A549 (cell line): ENCODE data around the gene PCGF2. TPM values are rescaled to one million over a fixed set of nuclear protein-coding genes. Genes with fewer than 3 reads are reported as not detected.

Experiments used
- ATAC-seq, 2 experiments: fragments of 200-7000 bp in 1 of 2; fragments of >200 bp in 1 of 2; cut with Nextera tagmentation in 1 of 2; cut with Tn5 transposase in 1 of 2; 3 replicates each; pipeline versions ENCODE4 v1.8.0 to v1.9.1; 2018 to 2020; ENCODE audit warnings: mild to moderate bottlenecking in 1 of 2, moderate library complexity in 1 of 2
- CTCF ChIA-PET: fragments of 300-600 bp; sonication (Branson Sonifier 250); formaldehyde crosslinking; extraction: SDS; loops from one replicate; lab custom pipeline; 2021; ENCODE audit warnings: antibody characterized with exemption, inconsistent platforms; lab: Yijun Ruan, JAX
- POLR2A ChIA-PET: fragments of 350-600 bp; formaldehyde crosslinking; extraction: SDS; loops from one replicate; lab custom pipeline; 2021; ENCODE audit warnings: antibody characterized with exemption, inconsistent platforms; lab: Yijun Ruan, JAX
- DNase-seq, 2 experiments: peaks; one replicate each; pipeline versions ENCODE4 v3.0.0 to v3.0.0-alpha.2; 2011 to 2016; ENCODE audit warnings: low read depth in 1 of 2, low spot score in 1 of 2
- FAIRE-seq: peaks from 2 replicates; lab custom pipeline; 2011; peaks lifted over from hg19 to GRCh38; lab: Jason Lieb, UNC
- H3K27ac ChIP-seq, 2 experiments: fragments of >200 bp; sonication (Bioruptor Twin); formaldehyde crosslinking; 3 replicates each; pipeline ENCODE4 v1.5.1; 2016 to 2017
- H3K4me1 ChIP-seq: fragments of >200 bp; sonication (Bioruptor Twin); formaldehyde crosslinking; 3 replicates; pipeline ENCODE4 v1.6.1; 2016
- H3K4me2 ChIP-seq: fragments of >200 bp; sonication (Bioruptor Twin); formaldehyde crosslinking; 3 replicates; pipeline ENCODE4 v1.6.1; 2016
- H3K4me3 ChIP-seq: fragments of >200 bp; sonication (Bioruptor Twin); formaldehyde crosslinking; 3 replicates; pipeline ENCODE4 v1.5.1; 2016
- H3K9me3 ChIP-seq: fragments of >200 bp; sonication (Bioruptor Twin); formaldehyde crosslinking; 3 replicates; pipeline ENCODE4 v1.6.1; 2016
- CBX2 ChIP-seq: fragments of 200-600 bp; sonication (generic); IDR thresholded peaks from 2 replicates; pipeline ENCODE4 v1.6.1; 2016; ENCODE audit warnings: low read depth, mild to moderate bottlenecking, borderline replicate concordance
- CEBPB ChIP-seq, 2 experiments: fragments of >200 bp in 1 of 2; sonication (Bioruptor Twin) in 1 of 2; formaldehyde crosslinking in 1 of 2; IDR thresholded peaks; 2 replicates each; pipeline ENCODE4 v1.6.1; 2012 to 2016
- CHD2 ChIP-seq: fragments of 150-350 bp; IDR thresholded peaks from 2 replicates; pipeline ENCODE4 v1.6.1; 2014; ENCODE audit warnings: low read length; ENCODE audit not compliant: partially characterized antibody
- CHD4 ChIP-seq: fragments of 200-600 bp; sonication (generic); IDR thresholded peaks from 2 replicates; pipeline ENCODE4 v1.6.1; 2016; ENCODE audit warnings: antibody characterized with exemption, mild to moderate bottlenecking, borderline replicate concordance
- EHF ChIP-seq: fragments of 250-450 bp; sonication (Bioruptor Pico); IDR thresholded peaks from 2 replicates; pipeline ENCODE4 v1.5.0; 2020; ENCODE audit warnings: mild to moderate bottlenecking
- FOSB ChIP-seq: fragments of 250-450 bp; sonication (Bioruptor Pico); IDR thresholded peaks from 2 replicates; pipeline ENCODE4 v1.5.0; 2020; ENCODE audit warnings: mild to moderate bottlenecking, moderate library complexity
- FOSL2 ChIP-seq, 2 experiments: fragments of 450-650 bp in 1 of 2; fragments of >200 bp in 1 of 2; sonication (Bioruptor Twin) in 1 of 2; formaldehyde crosslinking; IDR thresholded peaks; 2 replicates each; pipeline versions ENCODE4 v1.5.0 to v1.6.1; 2016 to 2020; ENCODE audit warnings: mild to moderate bottlenecking in 1 of 2, moderate library complexity in 1 of 2
- HDAC2 ChIP-seq: fragments of 200-600 bp; sonication (generic); IDR thresholded peaks from 2 replicates; pipeline ENCODE4 v1.6.1; 2016
- JUNB ChIP-seq: fragments of >200 bp; sonication (Bioruptor Twin); formaldehyde crosslinking; IDR thresholded peaks from 2 replicates; pipeline ENCODE4 v1.6.1; 2016
- KDM5A ChIP-seq: fragments of 200-600 bp; sonication (generic); IDR thresholded peaks from 2 replicates; pipeline ENCODE4 v1.6.1; 2016; ENCODE audit warnings: antibody characterized with exemption, mild to moderate bottlenecking
- NFE2L2 ChIP-seq: fragments of 150-350 bp; conservative IDR thresholded peaks from 2 replicates; pipeline ENCODE4 v1.6.1; 2014; ENCODE audit warnings: low read length
- PHF8 ChIP-seq: fragments of 200-600 bp; sonication (generic); IDR thresholded peaks from 2 replicates; pipeline ENCODE4 v1.6.1; 2016; ENCODE audit warnings: low read depth, mild to moderate bottlenecking, antibody characterized with exemption, moderate library complexity, borderline replicate concordance
- POLR2A ChIP-seq: IDR thresholded peaks from 2 replicates; pipeline ENCODE4 v1.6.1; 2012; ENCODE audit warnings: mild to moderate bottlenecking, low read length
- TP53 ChIP-seq: fragments of 250-450 bp; sonication (Bioruptor Pico); IDR thresholded peaks from 2 replicates; pipeline ENCODE4 v1.5.0; 2021; ENCODE audit warnings: mild to moderate bottlenecking, moderate library complexity
- ZC3H11A ChIP-seq: fragments of 450-650 bp; IDR thresholded peaks from 2 replicates; pipeline ENCODE4 v1.6.1; 2014; ENCODE audit warnings: antibody characterized with exemption, mild to moderate bottlenecking
- ZFP36 ChIP-seq: fragments of 450-650 bp; IDR thresholded peaks from 2 replicates; pipeline ENCODE4 v1.6.1; 2014; ENCODE audit warnings: borderline replicate concordance; ENCODE audit not compliant: partially characterized antibody
- ZNF302 ChIP-seq: fragments of 250-450 bp; sonication (Bioruptor Pico); IDR thresholded peaks from 2 replicates; pipeline ENCODE4 v1.9.0; 2021; ENCODE audit warnings: inconsistent platforms, mild to moderate bottlenecking, moderate library complexity
- ZSCAN20 ChIP-seq: fragments of 250-450 bp; sonication (Bioruptor Pico); IDR thresholded peaks from 2 replicates; pipeline ENCODE4 v1.8.0; 2022; ENCODE audit warnings: mild to moderate bottlenecking, moderate library complexity
- whole genome bisulfite sequencing: methylation state at CpG from one replicate; pipeline ENCODE4 v1.1.6; 2017; ENCODE audit errors: missing lambda C conversion rate; 5-methylcytosine and 5-hydroxymethylcytosine counted together
- polyA plus RNA-seq, 4 experiments: library from polyadenylated mRNA; depleted of rRNA in 3 of 4; stranded (reverse); fragments of >200 nt; fragmentation: RNase III in 1 of 4; extraction: RNeasy Plus Mini Kit Qiagen cat#74134 plus additional on column Dnase treatment in 1 of 4; gene quantifications; 2 replicates in 3 of 4; 3 replicates in 1 of 4; pipeline ENCODE4 v1.2.3, GENCODE V29; 2011 to 2017
- TF ChIP-seq, protein P1 (sequence below): IDR thresholded peaks from 2 replicates; pipeline ENCODE4 v1.6.1; 2012; ENCODE audit warnings: low read depth, borderline replicate concordance
- TF ChIP-seq, protein P2 (sequence below): IDR thresholded peaks from 2 replicates; pipeline ENCODE4 v1.6.1; 2012
- TF ChIP-seq, protein P3 (sequence below): fragments of >200 bp; sonication (Bioruptor Twin); formaldehyde crosslinking; IDR thresholded peaks from 3 replicates; pipeline ENCODE4 v1.5.1; 2016

PCGF2 gene
- polyA plus RNA-seq, 2 of the 4 experiments (the other 2 are of a cell fraction) = 19.9 to 43.6 TPM

DNA sequence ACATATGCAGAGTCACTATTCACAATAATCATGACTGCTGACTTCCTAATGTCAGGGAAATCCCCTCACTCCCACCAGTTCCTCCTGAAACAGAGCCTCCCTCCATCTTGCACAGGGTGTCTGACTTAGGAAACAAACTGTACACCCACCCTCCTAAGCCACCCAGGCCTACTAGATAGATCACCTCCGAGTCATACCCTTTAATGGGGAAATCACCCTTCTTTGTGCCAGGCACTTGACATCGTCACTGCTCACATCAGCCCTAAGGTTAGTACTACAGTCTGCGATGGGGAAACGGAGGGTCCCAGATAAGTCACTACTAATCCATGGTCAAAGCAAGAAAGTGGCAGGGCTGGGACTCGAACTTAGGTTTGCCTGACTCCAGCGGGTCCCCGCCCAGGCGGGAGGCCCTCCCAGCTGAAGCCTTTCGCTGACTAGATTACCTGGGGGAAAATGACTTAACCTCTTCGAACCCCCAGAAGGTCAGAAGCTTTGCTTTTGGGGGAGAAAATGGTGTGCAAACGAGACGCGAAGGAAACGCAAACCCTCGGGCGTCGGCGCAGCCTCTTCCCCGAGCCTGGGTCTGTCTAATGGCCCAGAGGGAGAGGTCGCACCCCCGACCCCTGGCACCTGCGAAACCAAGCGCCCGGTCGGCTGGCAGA lies 46.5 kb downstream of the PCGF2 start:
- CTCF ChIA-PET = interaction anchor here (0.6 to 6.8 kb wide), 7 partner anchors 9 to 466 kb away, joined by 3 to 41 read pairs (median 7); partner anchors contain the start of gene CISD3
- Histone ChIP-seq H3K4me1 (peaks cover 44% of the 10 kb centered on the region), H3K27ac (peak overlapping the region; percentile 84 to 96), H3K4me3 (peak overlapping the region; percentile 56), H3K9me3 (no peaks in the 10 kb centered on the region)
- DNase-seq (peak; percentile 55 to 63), FAIRE-seq (no peak)
- POLR2A ChIA-PET = interaction anchor here (0.6 to 1.5 kb wide), 2 partner anchors 51 to 99 kb away, joined by 4 to 5 read pairs; partner anchors contain the start of gene PSMB3
- TF ChIP-seq, protein P1, sequence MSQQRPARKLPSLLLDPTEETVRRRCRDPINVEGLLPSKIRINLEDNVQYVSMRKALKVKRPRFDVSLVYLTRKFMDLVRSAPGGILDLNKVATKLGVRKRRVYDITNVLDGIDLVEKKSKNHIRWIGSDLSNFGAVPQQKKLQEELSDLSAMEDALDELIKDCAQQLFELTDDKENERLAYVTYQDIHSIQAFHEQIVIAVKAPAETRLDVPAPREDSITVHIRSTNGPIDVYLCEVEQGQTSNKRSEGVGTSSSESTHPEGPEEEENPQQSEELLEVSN = 0 out of 2 replicates have a peak, but pooled peaks have one; percentile 27
- TF ChIP-seq POLR2A (no peak), PHF8 (no peak), CHD4 (peak; percentile 26; the same call in 1 of the 2 replicates), HDAC2 (no peak), ZSCAN20 (no peak), ZNF302 (CRISPR knock-in tag) (no peak)
- TF ChIP-seq, protein P2, sequence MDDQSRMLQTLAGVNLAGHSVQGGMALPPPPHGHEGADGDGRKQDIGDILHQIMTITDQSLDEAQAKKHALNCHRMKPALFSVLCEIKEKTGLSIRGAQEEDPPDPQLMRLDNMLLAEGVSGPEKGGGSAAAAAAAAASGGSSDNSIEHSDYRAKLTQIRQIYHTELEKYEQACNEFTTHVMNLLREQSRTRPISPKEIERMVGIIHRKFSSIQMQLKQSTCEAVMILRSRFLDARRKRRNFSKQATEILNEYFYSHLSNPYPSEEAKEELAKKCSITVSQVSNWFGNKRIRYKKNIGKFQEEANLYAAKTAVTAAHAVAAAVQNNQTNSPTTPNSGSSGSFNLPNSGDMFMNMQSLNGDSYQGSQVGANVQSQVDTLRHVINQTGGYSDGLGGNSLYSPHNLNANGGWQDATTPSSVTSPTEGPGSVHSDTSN = no peak
- TF ChIP-seq, all 56 proteins: peak for 2
- peak; percentile 16 to 25; a peak in 5 of 6 replicates for ATAC-seq
- 6% methylated on average over 23 of the region's 25 CpGs for WGBS
- peak overlapping the region; percentile 92 for H3K4me2 ChIP-seq

DNA sequence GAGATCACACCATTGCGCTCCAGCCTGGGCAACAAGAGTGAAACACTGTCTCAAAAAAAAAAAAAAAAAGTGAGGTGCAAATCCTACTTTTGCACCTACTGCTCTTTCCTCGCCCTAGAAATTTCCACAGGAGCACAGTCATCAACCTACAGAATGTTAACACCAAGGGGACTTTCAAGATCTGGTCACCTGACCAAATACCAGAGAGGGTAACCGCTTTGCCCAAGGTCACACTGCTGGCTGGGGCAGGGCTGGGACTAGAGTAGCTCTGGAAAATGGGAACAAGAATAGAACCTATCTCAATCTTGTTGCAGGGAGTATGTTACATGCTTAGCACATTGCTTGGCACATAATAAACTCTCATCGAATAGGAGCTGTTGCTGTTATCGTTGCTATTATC lies 49.4 kb downstream of the PCGF2 start:
- WGBS = 84% methylated on average over 5 of the region's 5 CpGs
- CTCF ChIA-PET = interaction anchor here (0.7 to 6.8 kb wide), 4 partner anchors 9 to 36 kb away, joined by 3 to 41 read pairs (median 4); no protein-coding TSS in a partner anchor
- ATAC-seq = no peak
- no peak for FAIRE-seq
- no peak for TF ChIP-seq FOSB (CRISPR knock-in tag)
- TF ChIP-seq TP53 (CRISPR knock-in tag) = no peak
- TF ChIP-seq, protein P3, sequence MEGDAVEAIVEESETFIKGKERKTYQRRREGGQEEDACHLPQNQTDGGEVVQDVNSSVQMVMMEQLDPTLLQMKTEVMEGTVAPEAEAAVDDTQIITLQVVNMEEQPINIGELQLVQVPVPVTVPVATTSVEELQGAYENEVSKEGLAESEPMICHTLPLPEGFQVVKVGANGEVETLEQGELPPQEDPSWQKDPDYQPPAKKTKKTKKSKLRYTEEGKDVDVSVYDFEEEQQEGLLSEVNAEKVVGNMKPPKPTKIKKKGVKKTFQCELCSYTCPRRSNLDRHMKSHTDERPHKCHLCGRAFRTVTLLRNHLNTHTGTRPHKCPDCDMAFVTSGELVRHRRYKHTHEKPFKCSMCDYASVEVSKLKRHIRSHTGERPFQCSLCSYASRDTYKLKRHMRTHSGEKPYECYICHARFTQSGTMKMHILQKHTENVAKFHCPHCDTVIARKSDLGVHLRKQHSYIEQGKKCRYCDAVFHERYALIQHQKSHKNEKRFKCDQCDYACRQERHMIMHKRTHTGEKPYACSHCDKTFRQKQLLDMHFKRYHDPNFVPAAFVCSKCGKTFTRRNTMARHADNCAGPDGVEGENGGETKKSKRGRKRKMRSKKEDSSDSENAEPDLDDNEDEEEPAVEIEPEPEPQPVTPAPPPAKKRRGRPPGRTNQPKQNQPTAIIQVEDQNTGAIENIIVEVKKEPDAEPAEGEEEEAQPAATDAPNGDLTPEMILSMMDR = no peak
- no peak for TF ChIP-seq CHD2
- TF ChIP-seq CEBPB (IDR thresholded peaks at IDR 0.05) = no peak
- no peak for DNase-seq
- no peaks in the 10 kb centered on the region for H3K9me3 ChIP-seq
- H3K4me3 ChIP-seq = no peak overlapping the region
- peaks cover 32% of the 10 kb centered on the region for H3K4me1 ChIP-seq
- H3K27ac ChIP-seq = no peak overlapping the region
- POLR2A ChIA-PET = no interaction called here
- H3K4me2 ChIP-seq = no peak overlapping the region

DNA sequence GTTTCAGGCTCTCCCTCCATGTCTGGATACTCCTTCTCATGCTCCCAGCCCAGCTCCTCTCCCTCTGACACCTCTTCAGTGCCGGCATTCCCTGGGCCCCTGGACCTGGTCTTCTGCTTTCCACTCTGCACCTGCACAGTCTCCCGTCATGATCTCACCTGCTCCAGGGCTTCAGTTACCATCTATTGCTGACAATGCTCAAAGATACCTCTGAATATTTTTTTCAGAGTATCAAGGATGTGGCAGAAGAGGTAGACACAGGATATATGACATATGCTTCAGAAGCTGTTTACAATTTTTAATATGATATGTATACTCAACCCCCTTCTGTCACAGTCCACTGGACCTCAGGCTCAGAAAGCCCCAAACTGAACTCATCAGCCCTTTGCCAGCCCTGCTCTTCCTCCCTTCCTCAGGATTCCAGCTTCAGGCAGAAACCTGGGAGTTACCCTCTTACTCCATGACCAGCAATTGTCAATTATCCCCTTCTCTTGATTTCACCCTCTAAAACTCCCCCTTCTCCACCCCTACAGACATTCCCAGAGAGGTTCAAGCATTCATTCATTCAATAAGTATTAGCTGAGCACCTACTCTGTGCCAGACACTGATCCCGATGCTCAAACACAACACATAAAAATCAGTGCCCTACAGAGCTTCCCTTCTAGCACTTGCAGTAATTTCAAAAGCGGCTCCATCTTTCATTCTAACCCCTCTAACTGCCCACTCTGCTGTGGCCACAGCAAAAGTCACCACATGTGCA lies 50.9 kb downstream of the PCGF2 start:
- Histone ChIP-seq H3K27ac (no peak overlapping the region), H3K9me3 (no peaks in the 10 kb centered on the region), H3K4me1 (peaks cover 23% of the 10 kb centered on the region), H3K4me2 (no peak overlapping the region), H3K4me3 (no peak overlapping the region)
- TF ChIP-seq NFE2L2 = no peak
- TF ChIP-seq, protein P1 = no peak
- TF ChIP-seq ZFP36 = no peak
- no peak for TF ChIP-seq CBX2
- no peak for TF ChIP-seq ZC3H11A
- TF ChIP-seq KDM5A = no peak
- TF ChIP-seq, protein P3 = no peak
- TF ChIP-seq EHF (CRISPR knock-in tag) = no peak
- TF ChIP-seq CEBPB (IDR thresholded peaks at IDR 0.05) = no peak
- TF ChIP-seq FOSL2 (IDR thresholded peaks at IDR 0.05) = no peak
- no peak for TF ChIP-seq FOSL2 (CRISPR knock-in tag; IDR thresholded peaks at IDR 0.05)
- TF ChIP-seq JUNB = no peak
- no peak for FAIRE-seq
- ChIA-PET CTCF (interaction anchor here (0.5 to 6.8 kb wide), 10 partner anchors 13 to 478 kb away, joined by 3 to 41 read pairs (median 3); no protein-coding TSS in a partner anchor), POLR2A (no interaction called here)
- DNase-seq = no peak
- 72% methylated on average over 4 of the region's 4 CpGs for WGBS
- ATAC-seq = 0 out of 6 replicates have a peak, but pooled peaks of 1 of the 2 experiments have one; percentile 9
